Fibroblast of lung (primary cell): ENCODE measurements around the gene PCDHB1. TPM values are rescaled to one million over a fixed set of nuclear protein-coding genes. Genes with fewer than 3 reads are reported as not detected.

Source experiments
- DNase-seq, 2 donors: peaks; one replicate each; pipeline versions ENCODE4 v3.0.0 to v3.0.0-alpha.2; 2010; ENCODE audit warnings: low read depth in 2 of 2
- H2AFZ ChIP-seq: 2 replicates; pipeline ENCODE4 v1.5.1; 2012; ENCODE audit warnings: low read length, control low read depth, inconsistent platforms
- H3K27ac ChIP-seq: 2 replicates; pipeline ENCODE4 v1.5.1; 2011; ENCODE audit warnings: low read length, control low read depth; ENCODE audit not compliant: insufficient read depth
- H3K27me3 ChIP-seq: 2 replicates; pipeline ENCODE4 v1.5.1; 2011; ENCODE audit warnings: mild to moderate bottlenecking, low read length; ENCODE audit not compliant: control insufficient read depth, insufficient read depth
- H3K36me3 ChIP-seq: 2 replicates; pipeline ENCODE4 v1.5.1; 2011; ENCODE audit warnings: low read length; ENCODE audit not compliant: control insufficient read depth, insufficient read depth
- H3K4me1 ChIP-seq: 2 replicates; pipeline ENCODE4 v1.5.1; 2011; ENCODE audit warnings: low read length; ENCODE audit not compliant: control insufficient read depth, insufficient read depth; ENCODE audit errors: extremely low read depth
- H3K4me2 ChIP-seq: 2 replicates; pipeline ENCODE4 v1.5.1; 2011; ENCODE audit warnings: low read length, control low read depth; ENCODE audit not compliant: insufficient read depth; ENCODE audit errors: extremely low read depth
- H3K4me3 ChIP-seq, 4 experiments: fragments of 200-600 bp in 1 of 4; sonication (generic) in 1 of 4; replicated peaks in 1 of 4; 2 replicates each; pipeline ENCODE4 v1.5.1; 2011 to 2016; ENCODE audit warnings: low read length in 4 of 4, low read depth in 3 of 4, mild to moderate bottlenecking in 3 of 4, control low read depth in 2 of 4, inconsistent platforms in 1 of 4, mixed read lengths in 1 of 4; ENCODE audit not compliant: insufficient read depth in 1 of 4; ENCODE audit errors: control extremely low read depth in 1 of 4
- H3K79me2 ChIP-seq: 2 replicates; pipeline ENCODE4 v1.5.1; 2012; ENCODE audit warnings: mild to moderate bottlenecking, low read length, inconsistent platforms; ENCODE audit not compliant: control insufficient read depth, insufficient read depth
- H3K9ac ChIP-seq: 2 replicates; pipeline ENCODE4 v1.5.1; 2011; ENCODE audit warnings: mild to moderate bottlenecking, low read length, control low read depth; ENCODE audit not compliant: insufficient read depth
- H3K9me3 ChIP-seq: 2 replicates; pipeline ENCODE4 v1.5.1; 2012; ENCODE audit warnings: low read depth, low read length; ENCODE audit not compliant: control insufficient read depth, insufficient read depth
- H4K20me1 ChIP-seq: 2 replicates; pipeline ENCODE4 v1.5.1; 2011; ENCODE audit warnings: low read length; ENCODE audit not compliant: control insufficient read depth, insufficient read depth; ENCODE audit errors: extremely low read depth
- CTCF ChIP-seq, 2 donors: IDR thresholded peaks in 1 of 2; conservative IDR thresholded peaks in 1 of 2; 1 replicate in 1 of 2; 2 replicates in 1 of 2; pipeline ENCODE4 v1.5.1; 2011 to 2012; ENCODE audit warnings: low read length in 2 of 2, control low read depth in 1 of 2, inconsistent platforms in 1 of 2, low read depth in 1 of 2, mild to moderate bottlenecking in 1 of 2
- EZH2 ChIP-seq: IDR thresholded peaks from 2 replicates; pipeline ENCODE4 v1.5.1; 2012; ENCODE audit warnings: low read length, control low read depth, mild to moderate bottlenecking; ENCODE audit errors: missing control alignments
- polyA plus RNA-seq, 2 donors: library from polyadenylated mRNA; depleted of rRNA in 1 of 2; stranded (reverse) in 1 of 2; unstranded in 1 of 2; fragments of >200 nt; gene quantifications; 2 replicates each; pipeline ENCODE4 v1.2.1, GENCODE V29; 2011 to 2012; ENCODE audit warnings: missing spikeins in 1 of 2
- total RNA-seq: library from RNA; depleted of rRNA; stranded (reverse); fragments of >200 nt; gene quantifications from 2 replicates; pipeline ENCODE4 v1.2.1, GENCODE V29; 2014

Gene PCDHB1
- total and polyA plus RNA-seq, 2 donors (not counting 1 experiment from before 2014, with no cell fraction given), result not detected

- no peaks in the 10 kb centered on the region for H3K79me2 ChIP-seq
- no peaks in the 10 kb centered on the region for H3K4me1 ChIP-seq
- no peak for DNase-seq
- H3K9ac ChIP-seq, result no peak overlapping the region
- H3K4me2 ChIP-seq, result no peak overlapping the region
- no peaks in the 10 kb centered on the region for H3K9me3 ChIP-seq
- no peak overlapping the region for H2AFZ ChIP-seq
- H3K36me3 ChIP-seq, result no peaks in the 10 kb centered on the region
- no peak overlapping the region for H3K27ac ChIP-seq
- H3K4me3 ChIP-seq, result no peak overlapping the region
- no peaks in the 10 kb centered on the region for H3K27me3 ChIP-seq
- TF ChIP-seq EZH2 (no peak), CTCF (conservative IDR thresholded peaks at IDR 0.05 in 1 of 2, IDR thresholded peaks at IDR 0.05 in 1 of 2; ENCODE audit: low read depth in 1 of 2, low read length in 2 of 2) (no peak)
- H4K20me1 ChIP-seq, result no peaks in the 10 kb centered on the region
Observed at GRCh38 chr5:141032626-141033025, 18.5 kb upstream of the PCDHB1 start.

GRCh38 chr5:141039061-141039460 lies 12.1 kb upstream of the PCDHB1 start:
- no peak for TF ChIP-seq EZH2
- TF ChIP-seq CTCF (conservative IDR thresholded peaks at IDR 0.05 in 1 of 2, IDR thresholded peaks at IDR 0.05 in 1 of 2; ENCODE audit: low read depth in 1 of 2, low read length in 2 of 2), result no peak
- Histone ChIP-seq H3K27me3 (no peaks in the 10 kb centered on the region), H3K27ac (no peak overlapping the region), H3K9me3 (no peaks in the 10 kb centered on the region), H3K4me2 (no peak overlapping the region), H3K4me3 (no peak overlapping the region), H3K79me2 (no peaks in the 10 kb centered on the region), H4K20me1 (no peaks in the 10 kb centered on the region), H3K4me1 (no peaks in the 10 kb centered on the region), H3K9ac (no peak overlapping the region), H2AFZ (no peak overlapping the region), H3K36me3 (no peaks in the 10 kb centered on the region)
- no peak for DNase-seq

GRCh38 chr5:141039517-141039916 lies 11.7 kb upstream of the PCDHB1 start:
- Histone ChIP-seq H2AFZ (no peak overlapping the region), H4K20me1 (no peaks in the 10 kb centered on the region), H3K4me2 (no peak overlapping the region), H3K4me1 (no peaks in the 10 kb centered on the region), H3K79me2 (no peaks in the 10 kb centered on the region), H3K9me3 (no peaks in the 10 kb centered on the region), H3K4me3 (no peak overlapping the region), H3K36me3 (no peaks in the 10 kb centered on the region), H3K9ac (no peak overlapping the region), H3K27ac (no peak overlapping the region), H3K27me3 (no peaks in the 10 kb centered on the region)
- no peak for TF ChIP-seq CTCF (conservative IDR thresholded peaks at IDR 0.05 in 1 of 2, IDR thresholded peaks at IDR 0.05 in 1 of 2; ENCODE audit: low read depth in 1 of 2, low read length in 2 of 2)
- TF ChIP-seq EZH2, result no peak
- DNase-seq, result no peak
